Colon (tissue), 2 donors: ENCODE results near the gene EDN3.

Source experiments
- FAIRE-seq: peaks from 2 replicates; lab custom pipeline; 2012; peaks lifted over from hg19 to GRCh38; lab: Jason Lieb, UNC
- donor health status: control.
- donor health status: control.

The EDN3 gene, protein sequence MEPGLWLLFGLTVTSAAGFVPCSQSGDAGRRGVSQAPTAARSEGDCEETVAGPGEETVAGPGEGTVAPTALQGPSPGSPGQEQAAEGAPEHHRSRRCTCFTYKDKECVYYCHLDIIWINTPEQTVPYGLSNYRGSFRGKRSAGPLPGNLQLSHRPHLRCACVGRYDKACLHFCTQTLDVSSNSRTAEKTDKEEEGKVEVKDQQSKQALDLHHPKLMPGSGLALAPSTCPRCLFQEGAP

DNA sequence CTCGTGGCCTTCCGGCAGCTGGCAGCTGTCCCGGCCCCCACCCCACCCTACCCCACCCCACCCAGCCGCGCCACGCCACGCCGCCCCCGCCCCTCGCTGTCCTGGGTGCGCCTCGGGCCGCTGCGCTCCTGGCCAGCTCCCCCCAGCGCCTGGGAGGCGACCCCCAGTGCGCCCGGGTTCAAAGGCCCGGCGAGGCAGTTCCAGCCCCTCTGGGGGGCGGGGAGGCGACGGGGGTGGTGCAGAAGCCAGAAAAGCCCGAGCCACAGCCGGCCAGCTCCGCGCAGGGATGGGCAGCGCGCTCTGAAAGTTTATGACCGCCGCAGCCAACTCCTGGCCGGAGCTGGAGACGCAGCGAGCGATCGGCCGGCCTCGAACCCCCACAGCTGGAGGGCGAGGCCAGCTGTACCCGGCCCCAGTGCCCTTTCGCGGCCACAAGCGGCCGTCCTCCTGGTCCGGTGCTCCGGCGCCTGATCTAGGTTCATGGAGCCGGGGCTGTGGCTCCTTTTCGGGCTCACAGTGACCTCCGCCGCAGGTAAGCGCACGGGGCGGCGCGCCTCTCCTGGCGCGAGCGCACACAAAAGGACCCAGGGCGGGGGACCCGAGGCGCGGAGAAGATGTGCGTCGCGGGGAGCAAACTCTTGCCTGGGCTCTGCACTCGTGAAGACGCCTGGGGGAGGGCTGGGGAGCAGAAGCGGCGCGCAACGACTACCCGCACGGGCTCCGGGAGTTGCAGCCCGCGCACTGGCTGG is at the start of gene EDN3:
TSS of gene EDN3 (plus strand) at position 279 of the 749 bp plus-strand sequence. CDS start at position 481, 202 bp downstream.
- no peak for FAIRE-seq

DNA sequence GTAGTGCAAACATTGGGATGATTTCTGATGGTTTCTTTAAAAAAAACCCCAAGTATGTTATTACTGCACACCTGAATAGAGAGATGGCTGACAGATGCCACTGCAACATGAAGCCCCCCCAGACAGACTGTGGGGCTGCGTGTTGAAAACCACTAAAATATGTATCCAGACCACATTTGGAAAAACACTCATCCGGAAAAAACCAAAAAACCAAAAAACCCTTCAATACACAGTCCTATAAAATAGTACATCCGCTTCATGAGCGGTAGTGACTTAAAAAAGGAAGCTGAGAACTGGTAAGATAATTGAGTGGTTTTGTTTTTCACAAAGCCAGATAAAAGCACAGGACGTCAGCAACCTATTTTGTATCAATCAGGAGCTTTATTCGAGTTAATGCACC is 47.1 kb upstream of the EDN3 start:
- FAIRE-seq = no peak

DNA sequence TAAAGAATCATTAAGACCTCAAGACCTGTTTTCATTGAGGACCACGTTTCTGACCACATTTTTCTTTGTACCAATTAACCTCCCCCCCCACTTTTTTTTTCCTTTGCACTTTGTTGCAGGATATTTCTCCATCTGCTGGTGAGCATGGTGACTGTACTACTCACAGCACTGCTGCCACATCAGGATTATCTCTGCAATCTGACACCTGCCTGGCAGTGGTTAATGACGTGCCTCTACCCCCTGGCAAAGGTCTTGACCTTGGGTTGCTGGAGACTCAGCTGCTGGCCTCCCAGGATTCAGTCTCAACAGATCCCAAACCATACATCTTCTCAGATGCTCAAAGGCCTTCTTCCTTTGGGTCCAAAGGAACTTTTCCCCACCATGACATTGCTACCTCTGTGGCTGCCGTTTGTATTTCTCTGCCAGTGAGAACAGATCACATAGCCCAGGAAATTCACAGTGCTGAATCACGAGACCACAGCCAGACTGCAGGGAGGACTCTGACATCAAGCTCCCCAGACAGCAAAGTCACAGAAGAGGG is 46.6 kb upstream of the EDN3 start:
- no peak for FAIRE-seq

DNA sequence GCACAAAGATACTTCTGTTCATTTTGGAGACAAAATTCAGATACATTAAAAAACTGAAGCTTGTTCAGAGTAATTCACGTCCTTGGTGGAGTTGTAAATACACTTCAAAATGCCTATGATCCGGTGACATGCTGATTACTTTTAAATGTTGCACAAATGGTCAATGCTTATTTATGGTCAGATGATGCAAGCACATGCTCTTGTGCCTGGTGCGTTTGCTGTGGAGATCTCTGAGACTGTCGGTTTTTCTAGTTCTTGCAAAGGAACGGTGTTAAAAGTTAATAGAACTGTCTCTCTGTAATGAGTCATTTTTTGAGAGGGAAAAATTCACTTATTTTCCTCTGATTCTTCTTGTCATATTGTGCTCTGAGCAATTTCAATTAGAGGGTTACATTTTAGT is 45.2 kb upstream of the EDN3 start:
- FAIRE-seq = no peak

DNA sequence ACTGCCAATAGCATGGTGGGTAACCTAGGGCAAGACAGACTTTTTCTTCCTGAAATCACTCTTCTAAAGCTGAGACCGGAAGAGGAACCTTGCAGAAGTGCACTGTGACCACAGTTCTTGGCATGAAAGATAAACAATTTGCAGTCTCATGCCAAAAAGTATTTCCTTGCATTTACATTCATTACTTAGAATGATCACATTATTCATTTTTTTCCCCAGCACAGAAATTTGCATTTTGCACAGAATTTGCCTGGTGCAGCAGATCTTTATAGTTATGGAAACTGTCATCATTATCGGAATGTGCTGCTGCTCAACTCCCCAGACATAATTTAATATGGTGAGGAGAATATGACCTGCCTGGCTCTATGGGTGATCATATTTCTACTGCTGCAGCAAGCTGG is 42.2 kb upstream of the EDN3 start:
- FAIRE-seq = no peak

DNA sequence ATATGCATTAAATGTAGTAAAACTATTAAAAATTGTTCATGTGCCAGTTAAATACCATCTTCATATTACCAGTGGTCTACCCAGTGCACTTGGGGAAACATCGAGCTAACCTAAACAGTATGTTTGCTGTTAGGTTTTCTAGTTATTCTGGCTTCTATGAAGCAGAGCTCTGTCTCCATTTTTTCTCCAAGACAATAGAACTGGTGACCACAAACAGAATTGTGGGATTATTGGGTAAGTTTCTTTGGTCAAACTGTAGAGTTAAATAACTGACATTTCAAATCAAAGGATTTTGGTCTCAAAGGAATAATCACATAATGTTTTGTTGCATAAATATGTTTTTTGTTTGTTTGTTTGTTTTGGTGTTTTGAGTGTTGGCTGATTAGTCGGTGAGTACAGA is 40.5 kb upstream of the EDN3 start:
- no peak for FAIRE-seq

DNA sequence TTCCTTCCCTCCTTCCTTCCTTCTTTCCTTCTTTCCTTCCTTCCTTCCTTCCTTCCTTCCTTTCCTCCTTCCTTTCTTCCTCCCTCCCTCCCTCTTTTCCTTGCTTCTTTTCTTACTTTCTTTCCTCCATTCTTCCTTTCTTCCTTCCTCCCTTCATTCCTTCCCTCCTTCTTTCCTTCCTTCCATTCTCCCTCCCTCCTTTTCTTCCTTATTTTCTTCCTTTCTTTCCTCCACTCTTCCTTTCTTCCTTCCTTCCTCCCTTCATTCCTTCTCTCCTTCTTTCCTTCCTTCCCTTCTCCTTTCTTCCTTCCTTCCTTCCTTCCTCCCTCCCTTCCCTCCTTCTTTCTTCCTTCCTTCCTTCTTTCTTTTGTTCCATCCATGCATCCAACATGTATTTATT is 35.1 kb upstream of the EDN3 start:
- FAIRE-seq = no peak

DNA sequence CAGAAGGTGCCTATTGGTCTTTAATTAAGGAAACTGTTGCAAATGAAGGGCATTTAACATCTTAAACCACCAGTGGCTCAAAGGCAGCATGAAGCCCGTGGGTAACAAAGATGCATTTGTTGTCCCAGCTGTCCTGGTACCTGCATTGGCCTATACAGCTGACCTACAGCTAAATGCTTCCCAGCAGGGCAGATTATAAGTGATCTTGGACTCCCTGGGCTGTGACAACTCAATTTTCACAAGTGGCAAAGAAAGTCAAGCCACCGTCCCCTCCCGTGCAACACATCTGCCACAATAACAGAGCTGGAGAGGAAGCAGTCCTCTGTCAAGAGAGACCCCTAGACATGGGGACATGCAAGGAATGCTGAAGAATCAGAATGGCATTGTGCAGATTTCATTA is 31.5 kb upstream of the EDN3 start:
- FAIRE-seq = no peak

DNA sequence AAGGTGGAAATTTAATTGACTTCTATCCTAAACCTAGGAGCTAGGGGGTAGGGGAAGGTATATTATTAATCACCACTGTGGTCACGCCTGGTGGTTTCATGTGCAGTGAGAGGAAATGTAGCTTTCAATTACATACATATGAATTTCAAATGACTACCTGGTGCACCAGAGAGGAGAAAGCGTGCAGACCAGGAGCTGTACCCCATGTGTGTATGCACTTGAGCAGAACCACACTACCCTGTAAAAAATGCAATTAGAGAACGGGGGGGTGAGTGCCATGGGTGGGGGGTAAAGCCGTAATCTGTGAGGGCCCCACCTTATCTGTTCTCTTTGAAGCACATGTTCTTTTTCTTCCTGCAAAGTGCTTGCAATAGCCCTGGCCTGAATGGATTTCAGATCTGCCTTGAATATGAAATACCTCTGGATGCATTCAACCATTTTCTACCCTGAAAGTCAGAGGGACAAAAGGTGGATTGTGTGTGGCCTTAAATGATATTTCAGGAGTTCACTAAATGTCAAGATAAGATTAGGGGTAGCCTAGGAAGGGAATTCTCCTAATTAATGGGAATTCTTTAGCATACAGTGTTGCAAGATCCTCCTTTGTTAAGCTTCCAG is 30.9 kb upstream of the EDN3 start:
- no peak for FAIRE-seq

DNA sequence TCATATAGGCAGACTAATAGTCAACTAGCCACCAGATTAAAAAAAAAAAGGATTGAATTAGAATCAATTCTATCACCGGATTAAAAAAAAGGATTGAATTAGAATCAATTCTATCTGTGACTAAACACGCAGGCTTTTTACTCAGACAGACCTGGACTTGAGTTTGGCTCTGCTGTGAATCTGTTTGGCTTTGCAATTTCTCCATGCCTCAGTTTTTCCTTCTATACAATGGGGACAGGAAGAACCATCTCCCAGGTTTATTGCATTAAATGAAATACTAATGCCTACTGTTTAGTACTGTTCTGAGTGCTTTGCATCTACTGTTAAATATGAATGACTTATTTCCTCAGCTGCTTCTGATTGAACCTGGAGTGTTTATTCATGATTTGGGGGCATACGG is 30.0 kb upstream of the EDN3 start:
- no peak for FAIRE-seq

DNA sequence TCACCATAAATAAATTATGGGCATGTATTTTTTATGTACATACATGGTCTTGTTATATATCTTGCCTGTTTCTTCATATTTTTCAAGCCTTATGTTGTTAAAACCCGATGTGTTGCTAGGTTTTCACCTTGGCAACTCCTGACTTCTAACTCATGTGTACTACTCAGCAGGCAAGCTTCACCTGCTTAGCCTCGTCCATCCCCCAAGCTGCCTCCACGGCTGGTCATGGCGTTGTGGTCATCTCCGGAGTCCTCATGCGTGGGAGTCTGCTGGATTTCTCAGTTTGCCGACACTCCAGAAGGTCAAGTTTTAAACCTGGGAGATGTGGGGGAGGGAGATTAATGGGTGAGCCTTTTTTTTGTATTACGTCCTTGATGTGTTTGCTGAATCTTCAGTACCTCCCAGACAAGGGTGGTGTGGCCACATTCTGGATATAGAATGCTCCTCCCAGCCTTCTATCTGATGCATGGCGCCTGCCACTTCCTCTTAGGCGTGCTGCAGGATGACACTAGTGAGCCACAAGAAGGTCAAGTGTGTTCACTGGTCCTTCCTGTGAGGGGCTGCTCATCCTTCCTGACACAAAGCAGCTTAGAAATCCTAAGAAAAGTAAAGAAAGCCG is 26.6 kb upstream of the EDN3 start:
- FAIRE-seq = no peak

DNA sequence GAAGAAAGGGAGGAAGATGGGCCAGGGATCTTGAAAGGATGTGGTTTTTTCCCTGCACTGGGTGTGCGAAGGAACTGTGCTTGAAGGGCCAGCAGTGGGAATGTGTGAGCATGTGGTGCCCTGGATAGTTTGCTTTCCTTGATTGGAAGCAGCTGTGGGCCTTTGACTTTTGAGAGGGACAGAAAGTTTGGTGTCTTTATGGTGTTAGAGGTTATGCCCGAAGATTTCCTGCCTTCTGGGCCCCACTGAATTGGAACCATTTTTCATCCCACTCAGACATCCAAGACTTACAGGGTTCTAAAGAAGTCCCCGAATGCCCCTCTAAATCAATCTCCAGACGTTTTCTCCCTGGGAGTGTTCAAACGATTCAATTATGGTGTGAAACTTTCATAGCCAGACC is 23.5 kb upstream of the EDN3 start:
- FAIRE-seq = no peak

DNA sequence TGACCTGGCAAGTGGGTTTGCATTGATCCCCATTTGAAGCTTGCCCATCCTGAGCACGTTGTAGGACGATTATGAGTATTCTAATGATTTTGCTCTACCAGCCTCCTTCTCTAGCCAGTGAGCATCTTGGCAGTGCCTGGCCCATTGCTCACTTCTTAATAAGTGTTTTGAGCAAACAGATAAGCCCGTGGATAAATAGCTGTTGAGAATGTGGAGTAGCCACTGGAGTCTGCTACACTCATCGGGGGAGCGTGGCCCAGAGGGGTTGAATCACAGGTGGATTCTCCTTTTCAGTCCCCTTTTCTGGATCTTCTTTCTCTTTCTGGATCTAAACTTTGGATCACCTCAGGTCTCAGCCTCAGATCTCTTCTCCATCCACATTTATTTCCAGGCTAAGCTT is 15.9 kb upstream of the EDN3 start:
- no peak for FAIRE-seq

DNA sequence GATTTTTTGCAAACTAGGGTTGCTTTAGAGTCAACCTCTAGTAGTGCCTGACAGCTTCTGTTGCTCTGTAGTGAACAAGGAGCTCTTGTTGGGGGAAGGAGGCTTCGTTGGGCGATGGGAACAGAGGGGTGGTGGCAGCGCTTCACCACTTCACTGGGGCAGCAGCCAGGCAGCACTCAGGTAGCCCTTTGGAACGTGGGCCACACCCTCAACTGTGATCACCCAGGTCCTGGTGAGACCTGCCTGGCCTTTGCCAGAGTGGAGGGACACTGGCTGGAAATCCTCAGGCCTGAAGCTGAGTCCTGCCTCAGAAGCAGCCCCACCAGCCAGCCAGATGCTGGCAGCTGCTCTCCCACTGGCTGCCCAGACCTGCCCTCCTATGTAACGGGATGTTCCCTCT is 10.4 kb upstream of the EDN3 start:
- no peak for FAIRE-seq

DNA sequence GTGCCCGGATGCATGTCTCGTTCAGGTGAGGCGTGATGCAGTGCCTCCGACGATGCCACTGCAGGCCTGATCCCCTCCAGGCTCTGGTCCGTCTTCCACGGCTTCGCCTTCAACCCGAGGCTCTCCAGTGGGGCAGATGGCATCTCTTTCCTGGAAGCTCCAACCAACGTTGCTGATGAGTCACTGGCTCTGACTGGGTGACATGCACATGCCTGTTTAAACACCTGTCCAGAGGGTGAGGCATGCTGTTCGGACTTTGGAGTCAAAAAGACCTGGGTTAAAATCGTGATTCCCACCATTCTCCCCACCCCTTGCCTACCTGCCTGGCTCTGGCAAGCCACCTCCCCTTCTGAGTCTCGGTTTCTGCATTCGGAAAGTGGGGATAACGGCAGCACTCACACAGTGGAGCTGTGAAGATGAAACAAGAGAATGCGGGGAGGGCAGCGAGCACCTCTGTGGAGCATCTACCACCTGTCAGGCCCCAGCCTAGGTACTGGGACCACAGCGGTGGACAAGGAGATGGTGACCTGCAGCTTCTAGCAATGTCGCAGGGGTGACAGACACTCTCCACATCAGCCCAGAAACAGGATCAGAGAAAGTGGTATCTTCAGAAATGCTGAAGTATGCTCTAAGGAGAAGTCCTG is 8.5 kb upstream of the EDN3 start:
- no peak for FAIRE-seq

DNA sequence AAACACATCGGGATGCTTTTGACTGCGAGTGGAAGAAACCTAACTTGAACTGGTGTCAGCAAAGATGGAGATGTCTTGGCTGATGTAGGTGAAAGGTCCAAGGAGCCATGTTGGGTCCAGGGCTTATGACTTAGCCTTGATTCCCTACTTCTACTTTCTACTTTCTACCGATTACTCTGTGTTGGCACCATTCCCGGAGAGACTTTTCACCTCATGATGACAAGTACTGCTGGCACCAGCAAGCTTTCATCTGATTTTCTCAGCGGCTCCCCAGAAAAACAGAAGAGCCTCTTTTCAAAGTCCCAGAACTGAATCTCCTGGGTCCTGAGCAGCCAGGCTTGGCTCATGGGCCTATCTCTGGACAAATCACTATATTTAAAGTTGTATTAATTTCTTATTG is 4.9 kb upstream of the EDN3 start:
- no peak for FAIRE-seq

DNA sequence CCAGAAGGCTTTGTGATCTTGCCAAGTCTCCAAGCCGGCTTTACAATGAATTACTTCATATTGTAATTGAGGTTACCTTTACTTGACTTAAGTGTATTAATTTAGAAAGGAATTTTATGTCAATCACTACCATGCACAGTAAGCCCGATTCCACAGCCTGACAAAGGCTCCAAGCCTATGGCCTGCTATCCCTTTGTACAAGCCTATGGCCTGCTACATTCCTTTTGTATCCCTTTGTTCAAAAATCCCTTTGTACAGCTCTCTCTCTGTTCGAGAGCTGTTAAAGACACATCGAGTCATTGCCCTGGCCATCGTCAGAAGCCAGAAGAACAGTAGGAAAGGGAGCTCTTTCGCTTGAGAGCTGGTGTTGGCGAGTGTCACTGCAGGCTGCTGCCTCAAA is 2.7 kb upstream of the EDN3 start:
- FAIRE-seq = no peak

DNA sequence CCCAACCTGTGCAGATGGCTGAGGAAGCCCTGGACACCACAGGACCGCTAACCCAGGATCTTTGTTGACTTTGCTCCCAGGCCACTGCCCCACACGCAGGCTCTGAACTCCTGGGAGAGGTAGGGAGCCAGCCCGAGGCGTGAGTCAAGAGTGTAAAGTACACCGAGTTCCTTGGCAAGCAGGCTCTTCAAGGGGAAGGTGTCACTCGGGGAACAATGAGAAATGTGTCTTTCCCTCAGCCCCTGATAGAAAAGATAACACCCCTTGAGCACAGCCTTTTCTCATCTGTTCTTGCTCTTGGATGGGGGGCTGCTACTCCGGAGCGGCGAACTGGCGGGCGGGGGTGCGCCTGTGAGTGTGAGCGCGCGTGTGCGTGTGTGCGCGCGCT is 472 bp upstream of the EDN3 start:
- no peak for FAIRE-seq

DNA sequence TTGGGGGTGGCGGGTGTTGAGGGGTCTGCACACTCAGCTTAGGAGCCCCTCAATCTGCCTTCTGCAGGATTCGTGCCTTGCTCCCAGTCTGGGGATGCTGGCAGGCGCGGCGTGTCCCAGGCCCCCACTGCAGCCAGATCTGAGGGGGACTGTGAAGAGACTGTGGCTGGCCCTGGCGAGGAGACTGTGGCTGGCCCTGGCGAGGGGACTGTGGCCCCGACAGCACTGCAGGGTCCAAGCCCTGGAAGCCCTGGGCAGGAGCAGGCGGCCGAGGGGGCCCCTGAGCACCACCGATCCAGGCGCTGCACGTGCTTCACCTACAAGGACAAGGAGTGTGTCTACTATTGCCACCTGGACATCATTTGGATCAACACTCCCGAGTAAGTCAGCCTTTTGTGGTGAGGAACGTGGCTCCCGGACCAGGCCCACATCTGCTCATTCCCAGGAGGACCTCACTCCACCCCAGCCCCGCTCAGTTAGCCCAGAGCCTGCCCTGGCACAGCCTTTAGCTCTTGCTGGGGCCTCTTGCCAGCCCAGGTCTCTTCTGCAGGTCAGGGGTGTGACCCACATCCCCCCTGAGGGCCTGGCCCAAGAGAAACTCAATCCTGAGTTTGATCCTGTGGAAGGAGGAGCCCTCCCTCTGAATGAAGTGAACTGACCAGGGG is 1.1 kb downstream of the EDN3 start:
- no peak for FAIRE-seq

DNA sequence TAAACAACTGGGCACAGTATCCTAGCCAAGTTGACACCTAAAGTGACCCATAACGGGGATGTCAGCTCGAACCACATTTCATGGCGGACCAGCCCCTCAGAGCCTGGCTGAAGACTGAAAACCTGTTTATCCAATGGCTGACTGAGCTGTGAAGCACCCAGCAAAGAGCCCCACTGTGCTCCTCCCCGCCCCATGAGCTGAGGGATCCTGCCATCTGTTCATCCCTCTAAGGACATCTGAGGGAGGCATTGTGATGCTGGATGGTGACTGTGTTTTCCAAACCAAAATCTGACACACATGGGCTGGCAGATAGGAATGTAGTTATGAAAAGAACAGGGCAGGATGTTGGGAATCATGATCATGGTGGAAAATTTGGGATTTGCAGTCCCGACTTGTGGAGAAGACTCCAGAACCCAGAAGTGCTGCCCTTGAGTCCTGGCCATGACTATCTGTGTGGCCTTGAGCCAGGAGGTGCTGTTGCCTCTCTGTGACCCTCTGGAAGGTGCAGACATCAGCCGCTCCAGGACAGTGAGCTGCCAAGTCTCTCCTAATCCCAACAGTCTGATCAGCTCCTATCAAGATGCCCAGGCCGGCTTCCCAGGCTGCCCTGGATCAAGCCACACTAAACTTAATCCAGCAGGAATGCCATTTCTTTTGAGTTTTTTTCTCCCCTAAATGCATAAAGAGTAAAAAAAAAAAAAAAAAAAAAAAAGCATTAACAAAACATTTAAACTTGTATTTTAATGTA is 5.7 kb downstream of the EDN3 start:
- FAIRE-seq = no peak

DNA sequence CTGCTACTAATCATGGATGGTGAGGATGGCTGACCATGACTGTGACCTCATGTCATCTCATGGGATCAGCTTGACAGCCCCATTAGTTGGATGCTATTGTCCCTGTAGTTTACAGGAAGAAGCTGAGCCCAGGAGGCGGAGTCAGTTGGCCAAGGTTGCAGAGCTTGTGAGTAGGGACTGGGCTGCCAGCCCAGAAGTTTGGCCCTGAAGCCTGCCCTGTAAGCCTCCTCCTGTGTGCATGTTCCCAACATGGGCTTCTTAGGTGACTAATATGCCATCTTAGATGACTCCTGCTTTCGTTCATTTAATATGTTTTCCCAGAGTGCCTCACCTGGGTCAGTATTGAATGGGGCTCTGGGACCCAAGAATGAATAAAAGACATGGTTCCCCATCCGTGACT is 6.9 kb downstream of the EDN3 start:
- no peak for FAIRE-seq
